HG03095 (cell line): Measurements from ENCODE around the gene AACS.

Source experiments
- ATAC-seq: cut with Tn5 transposase; IDR thresholded peaks from one replicate; pipeline ENCODE4 v1.9.1; 2021; ENCODE audit warnings: moderate library complexity; ENCODE audit not compliant: unreplicated experiment

The AACS gene

GRCh38 chr12:125148316-125148715, 83.1 kb downstream of the AACS start:
- ATAC-seq = no peak

GRCh38 chr12:125149160-125150108, 84.2 kb downstream of the AACS start:
- peak; percentile 94 for ATAC-seq

GRCh38 chr12:125151284-125151683, 86.0 kb downstream of the AACS start:
- ATAC-seq = no peak

- ATAC-seq = no peak
These were observed 87.2 kb downstream of the AACS start for GRCh38 chr12:125152463-125152862.

- no peak for ATAC-seq
These were observed 90.1 kb downstream of the AACS start for GRCh38 chr12:125155366-125155765.

- no peak for ATAC-seq
These were observed 91.9 kb downstream of the AACS start for GRCh38 chr12:125157177-125157576.

GRCh38 chr12:125159702-125160101, 94.5 kb downstream of the AACS start:
- no peak for ATAC-seq

GRCh38 chr12:125160281-125160955, 95.2 kb downstream of the AACS start:
- ATAC-seq = no peak

- no peak for ATAC-seq
These were observed 96.4 kb downstream of the AACS start for GRCh38 chr12:125161712-125162022.

GRCh38 chr12:125162489-125163028, 97.3 kb downstream of the AACS start:
- no peak for ATAC-seq

GRCh38 chr12:125163148-125163547, 97.9 kb downstream of the AACS start:
- ATAC-seq = no peak

GRCh38 chr12:125164541-125164940, 99.3 kb downstream of the AACS start:
- ATAC-seq = no peak

- ATAC-seq = no peak
These were observed 100.8 kb downstream of the AACS start for GRCh38 chr12:125166041-125166440.

- ATAC-seq = no peak
These were observed 102.4 kb downstream of the AACS start for GRCh38 chr12:125167658-125168057.

- ATAC-seq = no peak
These were observed 104.2 kb downstream of the AACS start for GRCh38 chr12:125169451-125169850.

- ATAC-seq = no peak
These were observed 104.6 kb downstream of the AACS start for GRCh38 chr12:125169870-125170269.

GRCh38 chr12:125171267-125171666, 106.0 kb downstream of the AACS start:
- no peak for ATAC-seq

GRCh38 chr12:125172231-125172850, 107.1 kb downstream of the AACS start:
- no peak for ATAC-seq

GRCh38 chr12:125175576-125175975, 110.3 kb downstream of the AACS start:
- no peak for ATAC-seq

GRCh38 chr12:125178222-125178621, 113.0 kb downstream of the AACS start:
- no peak for ATAC-seq

- ATAC-seq = no peak
These were observed 114.9 kb downstream of the AACS start for GRCh38 chr12:125180144-125180543.

- no peak for ATAC-seq
These were observed 115.9 kb downstream of the AACS start for GRCh38 chr12:125181107-125181506.
